Liver (tissue), 9 donors: ENCODE measurements around the gene LAMA5. TPM values are rescaled to one million over a fixed set of nuclear protein-coding genes. Genes with fewer than 3 reads are reported as not detected.

Experiments used
- DNase-seq: peaks from one replicate; pipeline ENCODE4 v3.0.0-alpha.2; 2017; ENCODE audit warnings: low spot score
- H3K27ac ChIP-seq, 2 donors: one replicate each; pipeline ENCODE4 v1.7.0; 2013; ENCODE audit warnings: inconsistent platforms in 2 of 2, low read length in 2 of 2, control low read depth in 1 of 2, low read depth in 1 of 2, mild to moderate bottlenecking in 1 of 2
- H3K27me3 ChIP-seq, 4 donors: one replicate each; pipeline versions ENCODE4 v1.6.1 to v1.7.0; 2013; ENCODE audit warnings: low read length in 3 of 4, inconsistent platforms in 1 of 4, mild to moderate bottlenecking in 1 of 4, moderate library complexity in 1 of 4; ENCODE audit not compliant: control insufficient read depth in 4 of 4, insufficient read depth in 4 of 4
- H3K36me3 ChIP-seq, 4 donors: one replicate each; pipeline versions ENCODE4 v1.6.1 to v1.7.0; 2013; ENCODE audit warnings: low read length in 3 of 4, mild to moderate bottlenecking in 3 of 4, low read depth in 1 of 4, moderate library complexity in 1 of 4; ENCODE audit not compliant: control insufficient read depth in 4 of 4, insufficient read depth in 3 of 4
- H3K4me1 ChIP-seq, 4 donors: one replicate each; pipeline versions ENCODE4 v1.6.1 to v1.7.0; 2013; ENCODE audit warnings: low read length in 3 of 4, mild to moderate bottlenecking in 3 of 4, moderate library complexity in 1 of 4; ENCODE audit not compliant: control insufficient read depth in 4 of 4, insufficient read depth in 4 of 4
- H3K4me3 ChIP-seq, 3 donors: one replicate each; pipeline versions ENCODE4 v1.6.1 to v1.7.0; 2013; ENCODE audit warnings: low read length in 3 of 3, control low read depth in 1 of 3, low read depth in 1 of 3, mild to moderate bottlenecking in 1 of 3
- H3K9ac ChIP-seq, 2 donors: one replicate each; pipeline ENCODE4 v1.7.0; 2013; ENCODE audit warnings: low read length in 2 of 2, mild to moderate bottlenecking in 2 of 2, moderate library complexity in 2 of 2, control low read depth in 1 of 2, low read depth in 1 of 2
- H3K9me3 ChIP-seq, 4 donors: one replicate each; pipeline versions ENCODE4 v1.6.1 to v1.7.0; 2013; ENCODE audit warnings: low read length in 3 of 4; ENCODE audit not compliant: control insufficient read depth in 4 of 4
- FOXA1 ChIP-seq: IDR thresholded peaks from 2 replicates; pipeline ENCODE4 v1.6.1; 2016; ENCODE audit warnings: antibody characterized with exemption
- FOXA2 ChIP-seq: IDR thresholded peaks from 2 replicates; pipeline ENCODE4 v1.6.1; 2016; ENCODE audit warnings: antibody characterized with exemption
- GABPA ChIP-seq, 2 donors: IDR thresholded peaks in 1 of 2; conservative IDR thresholded peaks in 1 of 2; 2 replicates each; pipeline ENCODE4 v1.6.1; 2016; ENCODE audit warnings: antibody characterized with exemption in 2 of 2, mild to moderate bottlenecking in 1 of 2, moderate library complexity in 1 of 2
- HNF4G ChIP-seq: IDR thresholded peaks from 2 replicates; pipeline ENCODE4 v1.6.1; 2016; ENCODE audit warnings: antibody characterized with exemption
- RXRA ChIP-seq, 2 donors: IDR thresholded peaks; 2 replicates each; pipeline ENCODE4 v1.6.1; 2017 to 2018; ENCODE audit warnings: antibody characterized with exemption in 2 of 2, mild to moderate bottlenecking in 1 of 2
- SP1 ChIP-seq: IDR thresholded peaks from 2 replicates; pipeline ENCODE4 v1.6.1; 2018; ENCODE audit warnings: antibody characterized with exemption, mild to moderate bottlenecking
- TAF1 ChIP-seq: conservative IDR thresholded peaks from 2 replicates; pipeline ENCODE4 v1.6.1; 2016; ENCODE audit warnings: antibody characterized with exemption, mild to moderate bottlenecking
- YY1 ChIP-seq: IDR thresholded peaks from 2 replicates; pipeline ENCODE4 v1.6.1; 2016; ENCODE audit warnings: antibody characterized with exemption, mild to moderate bottlenecking
- ZBTB33 ChIP-seq: IDR thresholded peaks from 2 replicates; pipeline ENCODE4 v1.6.1; 2016; ENCODE audit warnings: antibody characterized with exemption
- WGBS: extraction: QIAGEN DNeasy Blood & Tissue Kit; methylation state at CpG from one replicate; pipeline ENCODE4 v1.1.7; 2013; 5-methylcytosine and 5-hydroxymethylcytosine counted together
- polyA plus RNA-seq, 2 donors: library from polyadenylated mRNA; stranded (reverse) in 1 of 2; unstranded in 1 of 2; fragments of 200-250 nt in 1 of 2; fragments of >200 nt in 1 of 2; fragmentation: Nextera tagmentation in 1 of 2; extraction: Ambion mirVana in 1 of 2; gene quantifications; one replicate each; pipeline versions ENCODE4 v1.2.1 to v1.2.3, GENCODE V29; 2013 to 2015
- total RNA-seq, 2 donors: library from RNA; depleted of rRNA; stranded (reverse); fragments of >200 nt; gene quantifications; one replicate each; pipeline ENCODE4 v1.2.3, GENCODE V29; 2014
- TF ChIP-seq, protein P1 (sequence below): IDR thresholded peaks from 2 replicates; pipeline ENCODE4 v1.6.1; 2016; ENCODE audit warnings: antibody characterized with exemption
- TF ChIP-seq, protein P2 (sequence below): IDR thresholded peaks from 2 replicates; pipeline ENCODE4 v1.6.1; 2016; ENCODE audit warnings: antibody characterized with exemption
- TF ChIP-seq, protein P3 (sequence below): fragments of 150-350 bp; IDR thresholded peaks from 2 replicates; pipeline ENCODE4 v1.5.1; 2017; ENCODE audit warnings: improper control_type of control experiment, low read depth, low read length; ENCODE audit not compliant: missing input control
- donor health status: healthy.
- donor health status: healthy.
- donor health status: healthy.
- donor health status: healthy.
- donor health status: healthy.

LAMA5 gene
- total and polyA plus RNA-seq, 4 donors: 3.6 to 40.2 (median 13.7) TPM

DNA sequence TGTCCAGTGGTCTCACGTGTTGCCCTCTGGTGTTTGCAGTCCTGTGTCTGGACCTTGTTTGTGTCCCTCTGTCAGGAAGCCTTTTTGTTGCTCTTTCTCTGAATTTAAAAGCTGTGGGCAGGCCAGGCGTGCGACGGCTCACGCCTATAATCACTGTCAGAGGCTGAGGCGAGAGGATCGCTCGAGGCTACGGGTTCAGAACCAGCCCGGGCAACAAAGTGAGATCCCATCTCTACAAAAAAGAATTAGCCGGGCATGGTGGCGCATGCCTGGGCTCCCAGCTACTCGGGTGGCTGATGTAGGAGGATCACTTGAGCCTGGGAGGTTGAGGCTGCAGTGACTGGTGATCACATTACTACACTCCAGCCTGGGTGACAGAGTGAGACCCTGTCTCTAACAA lies 100.3 kb downstream of the LAMA5 start:
- H3K27me3 ChIP-seq: no peaks in the 10 kb centered on the region
- no peak overlapping the region for H3K4me3 ChIP-seq
- DNase-seq: no peak
- no peaks in the 10 kb centered on the region for H3K9me3 ChIP-seq
- H3K4me1 ChIP-seq: peaks cover 0 to 6% (median 0%) of the 10 kb centered on the region in 4 donors
- H3K9ac ChIP-seq: no peak overlapping the region
- no peak overlapping the region for H3K27ac ChIP-seq
- no peak for TF ChIP-seq ZBTB33
- TF ChIP-seq RXRA (IDR thresholded peaks at IDR 0.05): no peak
- no peak for TF ChIP-seq GABPA (IDR thresholded peaks at IDR 0.05 in 1 of 2, conservative IDR thresholded peaks at IDR 0.05 in 1 of 2)
- TF ChIP-seq, protein P1, sequence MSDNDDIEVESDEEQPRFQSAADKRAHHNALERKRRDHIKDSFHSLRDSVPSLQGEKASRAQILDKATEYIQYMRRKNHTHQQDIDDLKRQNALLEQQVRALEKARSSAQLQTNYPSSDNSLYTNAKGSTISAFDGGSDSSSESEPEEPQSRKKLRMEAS: no peak
- TF ChIP-seq TAF1: no peak
- TF ChIP-seq, protein P2, sequence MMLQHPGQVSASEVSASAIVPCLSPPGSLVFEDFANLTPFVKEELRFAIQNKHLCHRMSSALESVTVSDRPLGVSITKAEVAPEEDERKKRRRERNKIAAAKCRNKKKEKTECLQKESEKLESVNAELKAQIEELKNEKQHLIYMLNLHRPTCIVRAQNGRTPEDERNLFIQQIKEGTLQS: no peak
- TF ChIP-seq, protein P3, sequence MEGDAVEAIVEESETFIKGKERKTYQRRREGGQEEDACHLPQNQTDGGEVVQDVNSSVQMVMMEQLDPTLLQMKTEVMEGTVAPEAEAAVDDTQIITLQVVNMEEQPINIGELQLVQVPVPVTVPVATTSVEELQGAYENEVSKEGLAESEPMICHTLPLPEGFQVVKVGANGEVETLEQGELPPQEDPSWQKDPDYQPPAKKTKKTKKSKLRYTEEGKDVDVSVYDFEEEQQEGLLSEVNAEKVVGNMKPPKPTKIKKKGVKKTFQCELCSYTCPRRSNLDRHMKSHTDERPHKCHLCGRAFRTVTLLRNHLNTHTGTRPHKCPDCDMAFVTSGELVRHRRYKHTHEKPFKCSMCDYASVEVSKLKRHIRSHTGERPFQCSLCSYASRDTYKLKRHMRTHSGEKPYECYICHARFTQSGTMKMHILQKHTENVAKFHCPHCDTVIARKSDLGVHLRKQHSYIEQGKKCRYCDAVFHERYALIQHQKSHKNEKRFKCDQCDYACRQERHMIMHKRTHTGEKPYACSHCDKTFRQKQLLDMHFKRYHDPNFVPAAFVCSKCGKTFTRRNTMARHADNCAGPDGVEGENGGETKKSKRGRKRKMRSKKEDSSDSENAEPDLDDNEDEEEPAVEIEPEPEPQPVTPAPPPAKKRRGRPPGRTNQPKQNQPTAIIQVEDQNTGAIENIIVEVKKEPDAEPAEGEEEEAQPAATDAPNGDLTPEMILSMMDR: no peak
- H3K36me3 ChIP-seq: peaks cover 2 to 38% (median 17%) of the 10 kb centered on the region in 4 donors
- WGBS: 96% methylated on average over 13 of the region's 13 CpGs

DNA sequence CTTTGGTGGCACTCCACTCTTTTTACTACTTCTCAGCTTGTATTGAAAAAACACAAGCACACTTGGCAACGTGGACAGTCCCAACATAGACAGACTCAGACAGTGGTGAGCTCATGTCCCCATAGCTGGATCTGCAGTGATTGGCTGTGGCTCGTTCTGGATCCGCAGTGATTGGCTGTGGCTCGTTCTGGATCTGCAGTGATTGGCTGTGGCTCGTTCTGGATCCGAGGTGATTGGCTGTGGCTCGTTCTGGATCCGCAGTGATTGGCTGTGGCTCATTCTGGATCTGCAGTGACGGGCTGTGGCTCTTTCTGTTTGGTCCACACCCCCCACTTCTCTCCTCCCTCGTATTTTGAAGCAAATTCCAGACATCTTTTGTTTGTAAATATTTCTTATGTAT lies 100.8 kb downstream of the LAMA5 start:
- H3K36me3 ChIP-seq: peaks cover 0 to 35% (median 17%) of the 10 kb centered on the region in 4 donors
- TF ChIP-seq, protein P2: no peak
- no peak for TF ChIP-seq FOXA1

GRCh38 chr20:62265365-62265764 lies 101.7 kb downstream of the LAMA5 start:
- TF ChIP-seq SP1: no peak
- TF ChIP-seq, protein P3: no peak
- no peak for TF ChIP-seq ZBTB33
- TF ChIP-seq, protein P2: no peak
- no peak for TF ChIP-seq FOXA2
- no peak for TF ChIP-seq TAF1
- TF ChIP-seq, protein P1: no peak
- no peak for TF ChIP-seq YY1
- TF ChIP-seq HNF4G: no peak
- 97% methylated on average over 1 of the region's 1 CpG for WGBS
- peaks cover 0 to 6% (median 0%) of the 10 kb centered on the region in 4 donors for H3K4me1 ChIP-seq
- H3K36me3 ChIP-seq: peaks cover 0 to 41% (median 21%) of the 10 kb centered on the region in 4 donors
- H3K27ac ChIP-seq: no peak overlapping the region
- no peaks in the 10 kb centered on the region for H3K9me3 ChIP-seq
- H3K4me3 ChIP-seq: no peak overlapping the region
- H3K9ac ChIP-seq: no peak overlapping the region
- DNase-seq: no peak
- H3K27me3 ChIP-seq: no peaks in the 10 kb centered on the region

More for the DNA sequence above, 100.8 kb downstream of the LAMA5 start:
- H3K4me1 ChIP-seq: peaks cover 0 to 6% (median 0%) of the 10 kb centered on the region in 4 donors
- WGBS: 95% methylated on average over 10 of the region's 10 CpGs
- no peak overlapping the region for H3K27ac ChIP-seq
- H3K4me3 ChIP-seq: no peak overlapping the region
- no peak overlapping the region for H3K9ac ChIP-seq
- H3K9me3 ChIP-seq: no peaks in the 10 kb centered on the region
- H3K27me3 ChIP-seq: no peaks in the 10 kb centered on the region
- no peak for DNase-seq
